KOPT-K1 (cell line): ENCODE measurements around the gene IL1RAPL1.
"Not testable (repeated sequence)": the region's sequence is repeated elsewhere in the genome, so short reads cannot be mapped to it uniquely, and the experiment has no call there.

Experiments used
- H3K27ac ChIP-seq: fragments of 200-600 bp; sonication (generic); 2 replicates; pipeline ENCODE4 v1.5.1; 2016; ENCODE audit warnings: antibody characterized with exemption, mild to moderate bottlenecking, low read depth, low read length; ENCODE audit not compliant: poor library complexity, severe bottlenecking
- H3K36me3 ChIP-seq: fragments of 200-600 bp; sonication (generic); 2 replicates; pipeline ENCODE4 v1.5.1; 2017; ENCODE audit warnings: antibody characterized with exemption, mild to moderate bottlenecking, low read length, moderate library complexity; ENCODE audit not compliant: insufficient read depth
- H3K9me3 ChIP-seq: fragments of 200-600 bp; sonication (generic); 2 replicates; pipeline ENCODE4 v1.5.1; 2017; ENCODE audit warnings: antibody characterized with exemption, low read length, mild to moderate bottlenecking; ENCODE audit not compliant: insufficient read depth, poor library complexity, severe bottlenecking

IL1RAPL1 gene

GRCh38 chrX:29122817-29123216, 535.6 kb downstream of the IL1RAPL1 start:
- H3K27ac ChIP-seq, H3K36me3 ChIP-seq, H3K9me3 ChIP-seq: not testable (repeated sequence)

- H3K36me3 ChIP-seq = no peaks in the 10 kb centered on the region
- H3K9me3 ChIP-seq = no peaks in the 10 kb centered on the region
- no peak overlapping the region for H3K27ac ChIP-seq
These were observed 543.7 kb downstream of the IL1RAPL1 start for GRCh38 chrX:29130905-29131304.

GRCh38 chrX:29136904-29137303, 549.7 kb downstream of the IL1RAPL1 start:
- Histone ChIP-seq H3K27ac (no peak overlapping the region), H3K36me3 (no peaks in the 10 kb centered on the region), H3K9me3 (no peaks in the 10 kb centered on the region)

- H3K36me3 ChIP-seq = no peaks in the 10 kb centered on the region
These were observed 550.8 kb downstream of the IL1RAPL1 start for GRCh38 chrX:29138003-29138402.

GRCh38 chrX:29143356-29143755, 556.1 kb downstream of the IL1RAPL1 start:
- Histone ChIP-seq H3K36me3 (no peaks in the 10 kb centered on the region), H3K27ac (no peak overlapping the region), H3K9me3 (no peaks in the 10 kb centered on the region)

More at GRCh38 chrX:29138003-29138402, 550.8 kb downstream of the IL1RAPL1 start:
- Histone ChIP-seq H3K9me3 (no peaks in the 10 kb centered on the region), H3K27ac (no peak overlapping the region)

GRCh38 chrX:29143756-29144155, 556.5 kb downstream of the IL1RAPL1 start:
- no peak overlapping the region for H3K27ac ChIP-seq
- no peaks in the 10 kb centered on the region for H3K9me3 ChIP-seq

GRCh38 chrX:29145316-29145715, 558.1 kb downstream of the IL1RAPL1 start:
- no peaks in the 10 kb centered on the region for H3K36me3 ChIP-seq
- no peak overlapping the region for H3K27ac ChIP-seq
- H3K9me3 ChIP-seq = no peaks in the 10 kb centered on the region

More at GRCh38 chrX:29143756-29144155, 556.5 kb downstream of the IL1RAPL1 start:
- no peaks in the 10 kb centered on the region for H3K36me3 ChIP-seq

- Histone ChIP-seq H3K9me3 (no peaks in the 10 kb centered on the region), H3K36me3 (no peaks in the 10 kb centered on the region), H3K27ac (no peak overlapping the region)
These were observed 561.3 kb downstream of the IL1RAPL1 start for GRCh38 chrX:29148511-29148910.

- Histone ChIP-seq H3K9me3 (no peaks in the 10 kb centered on the region), H3K36me3 (no peaks in the 10 kb centered on the region), H3K27ac (no peak overlapping the region)
These were observed 568.0 kb downstream of the IL1RAPL1 start for GRCh38 chrX:29155286-29155685.

- H3K36me3 ChIP-seq = no peaks in the 10 kb centered on the region
- H3K27ac ChIP-seq = no peak overlapping the region
- no peaks in the 10 kb centered on the region for H3K9me3 ChIP-seq
These were observed 585.6 kb downstream of the IL1RAPL1 start for GRCh38 chrX:29172880-29173279.

- no peak overlapping the region for H3K27ac ChIP-seq
- H3K36me3 ChIP-seq = no peaks in the 10 kb centered on the region
- no peaks in the 10 kb centered on the region for H3K9me3 ChIP-seq
These were observed 600.0 kb downstream of the IL1RAPL1 start for GRCh38 chrX:29187264-29187663.

- Histone ChIP-seq H3K9me3 (no peaks in the 10 kb centered on the region), H3K36me3 (no peaks in the 10 kb centered on the region), H3K27ac (no peak overlapping the region)
These were observed 609.3 kb downstream of the IL1RAPL1 start for GRCh38 chrX:29196501-29196900.

- Histone ChIP-seq H3K36me3 (no peaks in the 10 kb centered on the region), H3K27ac (no peak overlapping the region), H3K9me3 (no peaks in the 10 kb centered on the region)
These were observed 628.0 kb downstream of the IL1RAPL1 start for GRCh38 chrX:29215251-29215650.

- no peaks in the 10 kb centered on the region for H3K9me3 ChIP-seq
- no peak overlapping the region for H3K27ac ChIP-seq
- H3K36me3 ChIP-seq = no peaks in the 10 kb centered on the region
These were observed 638.4 kb downstream of the IL1RAPL1 start for GRCh38 chrX:29225670-29226069.

- H3K27ac ChIP-seq = no peak overlapping the region
- H3K36me3 ChIP-seq = no peaks in the 10 kb centered on the region
- H3K9me3 ChIP-seq = no peaks in the 10 kb centered on the region
These were observed 642.6 kb downstream of the IL1RAPL1 start for GRCh38 chrX:29229802-29230201.

- H3K27ac ChIP-seq = no peak overlapping the region
- no peaks in the 10 kb centered on the region for H3K9me3 ChIP-seq
- H3K36me3 ChIP-seq = no peaks in the 10 kb centered on the region
These were observed 644.6 kb downstream of the IL1RAPL1 start for GRCh38 chrX:29231800-29232199.
